ENCODE data around the gene KCNE3. TPM values are rescaled to one million over a fixed set of nuclear protein-coding genes. Genes with fewer than 3 reads are reported as not detected.

KCNE3 gene
- total and polyA plus RNA-seq, 2 experiments from 2014 or later, result 2.3 to 10.6 TPM

DNA sequence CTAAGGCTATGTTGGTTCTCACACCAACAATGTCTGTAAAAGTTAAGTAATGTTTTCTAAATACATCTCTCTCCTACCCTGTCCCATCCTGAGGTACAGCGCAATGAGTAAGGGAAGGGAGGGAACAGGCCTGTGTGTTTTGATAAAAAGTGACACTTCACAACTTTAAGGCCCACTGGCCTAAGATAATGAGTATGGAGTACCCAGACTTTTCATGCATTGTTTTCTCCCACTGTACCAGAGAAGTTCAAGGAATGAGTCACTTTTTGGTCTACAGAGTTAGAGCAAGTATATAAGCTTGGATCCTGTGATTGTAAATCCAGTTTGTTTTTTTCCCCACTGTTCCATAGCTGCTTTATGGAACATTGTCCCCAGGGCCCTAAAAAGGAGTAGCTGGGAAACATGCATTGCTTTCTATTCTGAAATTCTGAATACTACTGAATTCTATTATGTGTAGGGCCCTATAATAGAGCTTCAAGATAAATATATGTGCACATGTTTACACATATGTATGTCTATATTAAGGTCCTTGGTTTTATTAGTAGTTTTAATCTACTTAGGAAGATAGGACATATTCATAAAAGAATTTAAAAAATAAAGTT is 29.8 kb downstream of the KCNE3 start:
- ATAC-seq (no peak), DNase-seq (ENCODE audit: low spot score) (no peak)
- no peak for TF ChIP-seq NANOG (IDR thresholded peaks at IDR 0.05; ENCODE audit: borderline replicate concordance)
- TF ChIP-seq, protein P1, sequence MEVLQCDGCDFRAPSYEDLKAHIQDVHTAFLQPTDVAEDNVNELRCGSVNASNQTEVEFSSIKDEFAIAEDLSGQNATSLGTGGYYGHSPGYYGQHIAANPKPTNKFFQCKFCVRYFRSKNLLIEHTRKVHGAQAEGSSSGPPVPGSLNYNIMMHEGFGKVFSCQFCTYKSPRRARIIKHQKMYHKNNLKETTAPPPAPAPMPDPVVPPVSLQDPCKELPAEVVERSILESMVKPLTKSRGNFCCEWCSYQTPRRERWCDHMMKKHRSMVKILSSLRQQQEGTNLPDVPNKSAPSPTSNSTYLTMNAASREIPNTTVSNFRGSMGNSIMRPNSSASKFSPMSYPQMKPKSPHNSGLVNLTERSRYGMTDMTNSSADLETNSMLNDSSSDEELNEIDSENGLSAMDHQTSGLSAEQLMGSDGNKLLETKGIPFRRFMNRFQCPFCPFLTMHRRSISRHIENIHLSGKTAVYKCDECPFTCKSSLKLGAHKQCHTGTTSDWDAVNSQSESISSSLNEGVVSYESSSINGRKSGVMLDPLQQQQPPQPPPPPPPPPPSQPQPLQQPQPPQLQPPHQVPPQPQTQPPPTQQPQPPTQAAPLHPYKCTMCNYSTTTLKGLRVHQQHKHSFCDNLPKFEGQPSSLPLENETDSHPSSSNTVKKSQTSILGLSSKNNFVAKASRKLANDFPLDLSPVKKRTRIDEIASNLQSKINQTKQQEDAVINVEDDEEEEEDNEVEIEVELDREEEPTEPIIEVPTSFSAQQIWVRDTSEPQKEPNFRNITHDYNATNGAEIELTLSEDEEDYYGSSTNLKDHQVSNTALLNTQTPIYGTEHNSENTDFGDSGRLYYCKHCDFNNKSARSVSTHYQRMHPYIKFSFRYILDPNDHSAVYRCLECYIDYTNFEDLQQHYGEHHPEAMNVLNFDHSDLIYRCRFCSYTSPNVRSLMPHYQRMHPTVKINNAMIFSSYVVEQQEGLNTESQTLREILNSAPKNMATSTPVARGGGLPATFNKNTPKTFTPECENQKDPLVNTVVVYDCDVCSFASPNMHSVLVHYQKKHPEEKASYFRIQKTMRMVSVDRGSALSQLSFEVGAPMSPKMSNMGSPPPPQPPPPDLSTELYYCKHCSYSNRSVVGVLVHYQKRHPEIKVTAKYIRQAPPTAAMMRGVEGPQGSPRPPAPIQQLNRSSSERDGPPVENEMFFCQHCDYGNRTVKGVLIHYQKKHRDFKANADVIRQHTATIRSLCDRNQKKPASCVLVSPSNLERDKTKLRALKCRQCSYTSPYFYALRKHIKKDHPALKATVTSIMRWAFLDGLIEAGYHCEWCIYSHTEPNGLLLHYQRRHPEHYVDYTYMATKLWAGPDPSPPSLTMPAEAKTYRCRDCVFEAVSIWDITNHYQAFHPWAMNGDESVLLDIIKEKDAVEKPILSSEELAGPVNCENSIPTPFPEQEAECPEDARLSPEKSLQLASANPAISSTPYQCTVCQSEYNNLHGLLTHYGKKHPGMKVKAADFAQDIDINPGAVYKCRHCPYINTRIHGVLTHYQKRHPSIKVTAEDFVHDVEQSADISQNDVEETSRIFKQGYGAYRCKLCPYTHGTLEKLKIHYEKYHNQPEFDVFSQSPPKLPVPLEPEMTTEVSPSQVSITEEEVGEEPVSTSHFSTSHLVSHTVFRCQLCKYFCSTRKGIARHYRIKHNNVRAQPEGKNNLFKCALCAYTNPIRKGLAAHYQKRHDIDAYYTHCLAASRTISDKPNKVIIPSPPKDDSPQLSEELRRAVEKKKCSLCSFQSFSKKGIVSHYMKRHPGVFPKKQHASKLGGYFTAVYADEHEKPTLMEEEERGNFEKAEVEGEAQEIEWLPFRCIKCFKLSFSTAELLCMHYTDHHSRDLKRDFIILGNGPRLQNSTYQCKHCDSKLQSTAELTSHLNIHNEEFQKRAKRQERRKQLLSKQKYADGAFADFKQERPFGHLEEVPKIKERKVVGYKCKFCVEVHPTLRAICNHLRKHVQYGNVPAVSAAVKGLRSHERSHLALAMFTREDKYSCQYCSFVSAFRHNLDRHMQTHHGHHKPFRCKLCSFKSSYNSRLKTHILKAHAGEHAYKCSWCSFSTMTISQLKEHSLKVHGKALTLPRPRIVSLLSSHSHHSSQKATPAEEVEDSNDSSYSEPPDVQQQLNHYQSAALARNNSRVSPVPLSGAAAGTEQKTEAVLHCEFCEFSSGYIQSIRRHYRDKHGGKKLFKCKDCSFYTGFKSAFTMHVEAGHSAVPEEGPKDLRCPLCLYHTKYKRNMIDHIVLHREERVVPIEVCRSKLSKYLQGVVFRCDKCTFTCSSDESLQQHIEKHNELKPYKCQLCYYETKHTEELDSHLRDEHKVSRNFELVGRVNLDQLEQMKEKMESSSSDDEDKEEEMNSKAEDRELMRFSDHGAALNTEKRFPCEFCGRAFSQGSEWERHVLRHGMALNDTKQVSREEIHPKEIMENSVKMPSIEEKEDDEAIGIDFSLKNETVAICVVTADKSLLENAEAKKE (CRISPR knock-in tag; IDR thresholded peaks at IDR 0.05), result no peak
- TF ChIP-seq JUNB (IDR thresholded peaks at IDR 0.05; ENCODE audit: unreplicated experiment), result no peak
- no peak for TF ChIP-seq EZH2phosphoT487 (IDR thresholded peaks at IDR 0.05; ENCODE audit: unreplicated experiment)
- no peaks in the 10 kb centered on the region for H3K27me3 Mint-ChIP-seq (ENCODE audit: insufficient read depth, low read depth, poor library complexity)
- no peaks in the 10 kb centered on the region for H3F3A ChIP-seq (replicated peaks; ENCODE audit: low read depth)
- H3K27ac Mint-ChIP-seq, result no peak overlapping the region
- H3K4me1 Mint-ChIP-seq, result no peaks in the 10 kb centered on the region
- no peaks in the 10 kb centered on the region for H3K4me1 ChIP-seq (ENCODE audit: insufficient read depth)
- no peak overlapping the region for H3K4me3 Mint-ChIP-seq
- no peak overlapping the region for H3K27ac ChIP-seq (ENCODE audit: low read depth)
- H3K36me3 Mint-ChIP-seq (ENCODE audit: low read depth), result no peaks in the 10 kb centered on the region
- no peaks in the 10 kb centered on the region for H3K79me2 ChIP-seq (replicated peaks; ENCODE audit: insufficient read depth)
- H3K27me3 ChIP-seq (ENCODE audit: insufficient read depth), result no peaks in the 10 kb centered on the region
- H4K20me1 ChIP-seq (replicated peaks; ENCODE audit: insufficient read depth), result no peaks in the 10 kb centered on the region
- no peaks in the 10 kb centered on the region; the same call in 2 of the 3 replicates for H3K9me3 Mint-ChIP-seq
- H2AFZ ChIP-seq, result 0 out of 2 replicates have a peak overlapping the region, but pooled peaks have one; percentile 29
- no peak overlapping the region for H3K4me2 ChIP-seq
- no peaks in the 10 kb centered on the region for H3K36me3 ChIP-seq (ENCODE audit: insufficient read depth)
- no peak overlapping the region for H3K4me3 ChIP-seq
- H3K9me2 ChIP-seq (ENCODE audit: insufficient read depth), result 0 out of 2 replicates have a peak, but pooled peaks cover 3% of the 10 kb centered on the region

DNA sequence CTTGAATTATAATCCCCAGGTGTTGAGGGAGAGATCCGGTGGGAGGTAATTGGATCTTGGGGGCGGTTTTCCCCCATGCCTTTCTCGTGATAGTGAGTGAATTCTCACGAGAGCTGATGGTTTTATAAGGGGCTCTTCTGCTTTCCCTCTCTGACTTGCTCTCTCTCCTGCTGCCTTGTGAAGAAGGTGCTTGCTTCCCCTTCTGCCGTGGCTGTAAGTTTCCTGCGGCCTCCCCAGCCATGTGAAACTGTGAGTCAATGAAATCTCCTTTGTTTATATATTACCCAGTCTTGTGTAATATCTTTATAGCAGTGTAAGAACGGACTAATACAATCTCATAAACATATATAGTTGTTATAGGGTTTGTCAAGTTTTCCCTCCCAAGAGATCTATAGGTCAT is 32.8 kb downstream of the KCNE3 start:
- H3F3A ChIP-seq (replicated peaks; ENCODE audit: low read depth), result no peaks in the 10 kb centered on the region
- no peaks in the 10 kb centered on the region for H4K20me1 ChIP-seq (replicated peaks; ENCODE audit: insufficient read depth)
- no peak overlapping the region for H3K4me2 ChIP-seq
- H3K79me2 ChIP-seq (replicated peaks; ENCODE audit: insufficient read depth), result no peaks in the 10 kb centered on the region
- peak overlapping the region; percentile 59; the same call in 1 of the 2 replicates for H2AFZ ChIP-seq
- no peaks in the 10 kb centered on the region for H3K4me1 ChIP-seq (ENCODE audit: insufficient read depth)
- H3K9me2 ChIP-seq (ENCODE audit: insufficient read depth), result no peaks in the 10 kb centered on the region
- Mint-ChIP-seq H3K27ac (no peak overlapping the region), H3K4me1 (no peaks in the 10 kb centered on the region), H3K9me3 (no peaks in the 10 kb centered on the region), H3K4me3 (no peak overlapping the region), H3K36me3 (ENCODE audit: low read depth) (no peaks in the 10 kb centered on the region), H3K27me3 (ENCODE audit: insufficient read depth, low read depth, poor library complexity) (no peaks in the 10 kb centered on the region)
- DNase-seq (ENCODE audit: low spot score) (no peak), ATAC-seq (no peak)
- H3K4me3 ChIP-seq, result no peak overlapping the region
- no peaks in the 10 kb centered on the region for H3K36me3 ChIP-seq (ENCODE audit: insufficient read depth)
- no peaks in the 10 kb centered on the region for H3K27me3 ChIP-seq (ENCODE audit: insufficient read depth)
- H3K27ac ChIP-seq (ENCODE audit: low read depth), result no peak overlapping the region
- TF ChIP-seq STAT1 (IDR thresholded peaks at IDR 0.05; ENCODE audit: unreplicated experiment) (no peak), NANOG (IDR thresholded peaks at IDR 0.05; ENCODE audit: borderline replicate concordance) (no peak), ZNF331 (CRISPR knock-in tag; IDR thresholded peaks at IDR 0.05; ENCODE audit: low read depth) (no peak), EZH2phosphoT487 (IDR thresholded peaks at IDR 0.05; ENCODE audit: unreplicated experiment) (no peak)
- TF ChIP-seq, protein P1 (CRISPR knock-in tag; IDR thresholded peaks at IDR 0.05), result no peak
